K562 (cell line): Measurements from ENCODE around the gene NUP214. TPM values are rescaled to one million over a fixed set of nuclear protein-coding genes. Genes with fewer than 3 reads are reported as not detected.

ENCODE experiments used
- ATAC-seq: fragments of 200-7000 bp; cut with Tn5 transposase; 3 replicates; pipeline ENCODE4 v1.9.1; 2020; ENCODE audit warnings: moderate library complexity
- BruUV-seq: library from RNA; stranded (reverse); fragments of 400-500 nt; replicated peaks from 2 replicates; lab custom pipeline; 2021; lab: Mats Ljungman, UMichigan
- CTCF ChIA-PET: fragments of 300-600 bp; formaldehyde crosslinking; extraction: SDS; loops from one replicate; lab custom pipeline; 2021; ENCODE audit warnings: low intra/inter-chr PET ratio; lab: Yijun Ruan, JAX
- POLR2A ChIA-PET: fragments of 300-600, 350-650 bp; sonication (Branson Sonifier 250); formaldehyde crosslinking; extraction: SDS; loops from one replicate; lab custom pipeline; 2021; ENCODE audit warnings: antibody characterized with exemption, inconsistent platforms; lab: Yijun Ruan, JAX
- DNase-seq, 4 experiments: peaks; one replicate each; pipeline versions ENCODE4 v3.0.0 to v3.0.0-alpha.2; 2011 to 2018; ENCODE audit warnings: low spot score in 3 of 4, mixed read lengths in 3 of 4; ENCODE audit errors: extremely low read depth in 1 of 4
- FAIRE-seq: peaks from 2 replicates; lab custom pipeline; 2011; peaks lifted over from hg19 to GRCh38; lab: Jason Lieb, UNC
- H2AFZ ChIP-seq: 2 replicates; pipeline ENCODE4 v1.6.0; 2011; ENCODE audit warnings: low read depth, low read length, control low read depth, inconsistent platforms
- H3K27ac ChIP-seq: fragments of 200-600 bp; 3 replicates; pipeline ENCODE4 v1.8.0; 2011; ENCODE audit warnings: low read depth, mild to moderate bottlenecking, control low read depth, inconsistent platforms, low read length, moderate library complexity, mixed read lengths; ENCODE audit errors: extremely low read depth
- H3K27me3 ChIP-seq, 2 experiments: fragments of 300-600 bp in 1 of 2; 2 replicates in 1 of 2; 3 replicates in 1 of 2; pipeline versions ENCODE4 v1.6.0 to v1.8.0; 2011; ENCODE audit warnings: inconsistent platforms in 2 of 2, low read length in 2 of 2, mild to moderate bottlenecking in 1 of 2, mixed read lengths in 1 of 2, moderate library complexity in 1 of 2; ENCODE audit not compliant: control insufficient read depth in 2 of 2, insufficient read depth in 2 of 2
- H3K36me3 ChIP-seq: fragments of 300-600 bp; 3 replicates; pipeline ENCODE4 v1.8.0; 2011; ENCODE audit warnings: mild to moderate bottlenecking, low read length, inconsistent platforms; ENCODE audit not compliant: control insufficient read depth, insufficient read depth
- H3K4me1 ChIP-seq, 2 experiments: fragments of 200-600 bp in 1 of 2; replicated peaks in 1 of 2; 2 replicates in 1 of 2; 3 replicates in 1 of 2; pipeline versions ENCODE4 v1.5.1 to v1.8.0; 2011; ENCODE audit warnings: inconsistent platforms in 2 of 2, low read length in 2 of 2, mild to moderate bottlenecking in 1 of 2, mixed read lengths in 1 of 2, moderate library complexity in 1 of 2; ENCODE audit not compliant: control insufficient read depth in 2 of 2, insufficient read depth in 2 of 2
- H3K4me2 ChIP-seq: 2 replicates; pipeline ENCODE4 v1.6.1; 2011; ENCODE audit warnings: low read length, control low read depth, inconsistent platforms, mixed read lengths; ENCODE audit not compliant: insufficient read depth
- H3K4me3 ChIP-seq: fragments of 200-600 bp; sonication (generic), shearing (Covaris generic); 2 replicates; pipeline ENCODE4 v1.5.1; 2016; ENCODE audit warnings: control low read depth, inconsistent platforms
- H3K79me2 ChIP-seq: fragments of 200-600 bp; 3 replicates; pipeline ENCODE4 v1.8.0; 2011; ENCODE audit warnings: low read length, inconsistent platforms; ENCODE audit not compliant: control insufficient read depth, insufficient read depth
- H3K9ac ChIP-seq, 2 experiments: 2 replicates each; pipeline versions ENCODE4 v1.6.0 to v1.6.1; 2011; ENCODE audit warnings: low read depth in 2 of 2, low read length in 2 of 2, control low read depth in 1 of 2, inconsistent platforms in 1 of 2, mild to moderate bottlenecking in 1 of 2, mixed read lengths in 1 of 2; ENCODE audit not compliant: insufficient read depth in 1 of 2
- H3K9me1 ChIP-seq: one replicate; pipeline ENCODE4 v1.6.0; 2011; ENCODE audit warnings: inconsistent platforms, mild to moderate bottlenecking, low read length, moderate library complexity; ENCODE audit not compliant: control insufficient read depth, insufficient read depth
- H3K9me3 ChIP-seq: replicated peaks from 2 replicates; pipeline ENCODE4 v1.5.1; 2011; ENCODE audit warnings: low read depth, low read length, inconsistent platforms; ENCODE audit not compliant: control insufficient read depth, insufficient read depth
- H4K20me1 ChIP-seq: replicated peaks from 2 replicates; pipeline ENCODE4 v1.6.1; 2011; ENCODE audit warnings: low read length, inconsistent platforms, mixed read lengths; ENCODE audit not compliant: control insufficient read depth, insufficient read depth
- FOXP1 ChIP-seq: sonication (generic); formaldehyde crosslinking; IDR thresholded peaks from 2 replicates; pipeline ENCODE4 v1.8.0; 2022; ENCODE audit warnings: mild to moderate bottlenecking, missing genetic modification reagents
- GABPA ChIP-seq: fragments of 200-800 bp; sonication (Bioruptor generic); conservative IDR thresholded peaks from 2 replicates; pipeline ENCODE4 v1.6.1; 2016; ENCODE audit warnings: low read depth, missing genetic modification characterization, missing compliant biosample characterization
- MBD2 ChIP-seq: sonication (generic); IDR thresholded peaks from 2 replicates; pipeline ENCODE4 v1.6.1; 2016; ENCODE audit warnings: low read depth, borderline replicate concordance
- MCM7 ChIP-seq, 2 experiments: fragments of 450-650 bp; IDR thresholded peaks; 2 replicates each; pipeline ENCODE4 v1.6.1; 2016 to 2018
- STAT5A ChIP-seq: IDR thresholded peaks from 2 replicates; pipeline ENCODE4 v1.6.1; 2012; ENCODE audit warnings: low read length, inconsistent platforms, borderline replicate concordance
- TAF7 ChIP-seq: fragments of 450-650 bp; IDR thresholded peaks from 2 replicates; pipeline ENCODE4 v1.6.1; 2016; ENCODE audit warnings: missing genetic modification characterization, missing compliant biosample characterization
- WGBS: fragments of 100-300 bp; shearing (Covaris generic); methylation state at CpG from one replicate; pipeline ENCODE4 v1.1.6; 2016; ENCODE audit warnings: low coverage, mixed read lengths; ENCODE audit not compliant: insufficient coverage; ENCODE audit errors: missing lambda C conversion rate; 5-methylcytosine and 5-hydroxymethylcytosine counted together
- in situ Hi-C: fragments of 300-500 bp; cut with MboI; formaldehyde crosslinking; loops from 4 replicates; pipeline ENCODE4 v1.15.0; 2018; ENCODE audit warnings: inconsistent platforms, mixed read lengths
- intact Hi-C: fragments of 100-400 bp; cut with micrococcal nuclease; formaldehyde crosslinking; loops from 2 replicates; pipeline ENCODE4 v1.14.2; 2022
- polyA plus RNA-seq, 8 experiments: library from polyadenylated mRNA; depleted of rRNA in 4 of 8; stranded (reverse) in 5 of 8; unstranded in 3 of 8; fragments of >200 nt; fragmentation: Nextera tagmentation in 2 of 8; fragmentation: Illumina TruSeq in 1 of 8; extraction: Ambion mirVana in 2 of 8; extraction: Trizol in 1 of 8; gene quantifications; 2 replicates each; pipeline versions ENCODE4 v1.2.1 to v1.2.3, GENCODE V29; 2011 to 2014; ENCODE audit warnings: inconsistent platforms in 1 of 8, missing spikeins in 1 of 8
- total RNA-seq, 7 experiments: library from RNA; depleted of rRNA in 6 of 7; stranded (reverse); fragments of >200 nt in 6 of 7; fragmentation: Illumina TruSeq in 2 of 7; extraction: Trizol in 2 of 7; gene quantifications; 2 replicates each; pipeline versions ENCODE4 v1.2.1 to v1.2.3, GENCODE V29; 2011 to 2021; ENCODE audit warnings: low replicate concordance in 1 of 7
- TF ChIP-seq, protein P1 (sequence below): sonication (generic); formaldehyde crosslinking; IDR thresholded peaks from 2 replicates; pipeline ENCODE4 v1.8.1; 2023; ENCODE audit warnings: mild to moderate bottlenecking, missing genetic modification reagents, moderate library complexity
- TF ChIP-seq, protein P2 (sequence below): fragments of 250-450 bp; sonication (Bioruptor Pico); IDR thresholded peaks from 2 replicates; pipeline ENCODE4 v1.9.0; 2021; ENCODE audit warnings: mild to moderate bottlenecking

Gene NUP214
- total and polyA plus RNA-seq, 9 of the 15 experiments (the other 6 are each of a cell fraction or from before 2014, with no cell fraction given): 56.9 to 332 (median 97.1) TPM

DNA sequence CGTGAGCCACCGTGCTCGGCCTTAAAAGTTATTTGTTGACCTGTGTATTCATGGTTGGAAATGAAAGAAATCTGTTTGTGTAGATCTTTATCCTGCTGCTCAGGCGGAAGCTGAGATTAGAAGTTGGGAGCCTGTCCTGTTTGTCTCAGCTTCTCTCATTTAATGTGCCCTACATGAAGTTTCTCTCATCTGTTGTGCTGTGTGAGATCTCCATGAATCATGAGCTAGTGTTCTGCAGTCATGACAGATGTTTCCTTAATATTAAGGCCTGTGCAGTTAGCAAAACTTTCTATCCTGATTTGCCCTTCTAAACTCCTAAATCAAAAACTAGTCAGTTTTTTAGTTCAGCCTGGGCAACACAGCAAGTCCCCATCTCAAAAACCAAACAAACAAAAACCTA lies 91.4 kb downstream of the NUP214 start:
- Histone ChIP-seq H3K27ac (no peak overlapping the region), H3K9me3 (no peaks in the 10 kb centered on the region), H3K9ac (no peak overlapping the region), H3K36me3 (peaks cover 88% of the 10 kb centered on the region), H3K79me2 (no peaks in the 10 kb centered on the region), H3K27me3 (no peaks in the 10 kb centered on the region), H3K9me1 (peaks cover 4% of the 10 kb centered on the region), H3K4me3 (no peak overlapping the region), H3K4me2 (no peak overlapping the region), H3K4me1 (peaks cover 0 to 16% of the 10 kb centered on the region in 2 experiments; a peak in 3 of 5 replicates)
- ChIA-PET CTCF (no interaction called here), POLR2A (interaction anchor here (0.6 to 11.5 kb wide), 7 partner anchors 9 to 319 kb away, joined by 3 to 156 read pairs (median 4); no protein-coding TSS in a partner anchor)
- BruUV-seq: no TSS peak
- in situ Hi-C loops: loop anchor here (10.0 kb wide), 1 partner anchor 118 kb away; no protein-coding TSS in a partner anchor
- 90% methylated on average over 4 of the region's 4 CpGs for WGBS
- intact Hi-C loops: no loop called here
- no peak for DNase-seq
- TF ChIP-seq FOXP1 (no peak), MCM7 (IDR thresholded peaks at IDR 0.05) (no peak), STAT5A (no peak), MBD2 (no peak), TAF7 (tag) (no peak), GABPA (no peak)
- TF ChIP-seq, protein P1, sequence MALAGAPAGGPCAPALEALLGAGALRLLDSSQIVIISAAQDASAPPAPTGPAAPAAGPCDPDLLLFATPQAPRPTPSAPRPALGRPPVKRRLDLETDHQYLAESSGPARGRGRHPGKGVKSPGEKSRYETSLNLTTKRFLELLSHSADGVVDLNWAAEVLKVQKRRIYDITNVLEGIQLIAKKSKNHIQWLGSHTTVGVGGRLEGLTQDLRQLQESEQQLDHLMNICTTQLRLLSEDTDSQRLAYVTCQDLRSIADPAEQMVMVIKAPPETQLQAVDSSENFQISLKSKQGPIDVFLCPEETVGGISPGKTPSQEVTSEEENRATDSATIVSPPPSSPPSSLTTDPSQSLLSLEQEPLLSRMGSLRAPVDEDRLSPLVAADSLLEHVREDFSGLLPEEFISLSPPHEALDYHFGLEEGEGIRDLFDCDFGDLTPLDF (CRISPR knock-in tag): peak; percentile 49; the same call in 1 of the 2 replicates
- TF ChIP-seq, protein P2, sequence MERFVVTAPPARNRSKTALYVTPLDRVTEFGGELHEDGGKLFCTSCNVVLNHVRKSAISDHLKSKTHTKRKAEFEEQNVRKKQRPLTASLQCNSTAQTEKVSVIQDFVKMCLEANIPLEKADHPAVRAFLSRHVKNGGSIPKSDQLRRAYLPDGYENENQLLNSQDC: no peak
- TF ChIP-seq, all 486 proteins: peak for 1
- H2AFZ ChIP-seq: no peak overlapping the region
- H4K20me1 ChIP-seq: no peaks in the 10 kb centered on the region; the same call in 1 of the 2 replicates
- ATAC-seq (no peak), FAIRE-seq (no peak)
